ENCODE results near the gene HNRNPC. TPM values are rescaled to one million over a fixed set of nuclear protein-coding genes. Genes with fewer than 3 reads are reported as not detected.

Gene HNRNPC
- total and polyA plus RNA-seq, 2 of the 8 experiments (the other 6 are each of a cell fraction or from before 2014, with no cell fraction given), result 781 to 1,207 TPM

- H3K23ac ChIP-seq (ENCODE audit: insufficient read length), result peak overlapping the region; percentile 32
- no peak overlapping the region for H3K56ac ChIP-seq (replicated peaks; ENCODE audit: insufficient read length, low read depth, low read length)
- H3K27me3 ChIP-seq (replicated peaks in 1 of 4; ENCODE audit: control insufficient read depth in 3 of 4, extremely low read depth in 1 of 4, insufficient read depth in 3 of 4, low read length in 3 of 4), result no peaks in the 10 kb centered on the region
- H2BK20ac ChIP-seq (ENCODE audit: low read length), result no peak overlapping the region
- WGBS, 2 experiments (ENCODE audit: extremely low coverage in 1 of 2, insufficient coverage in 1 of 2, insufficient read length in 1 of 2, insufficient replicate concordance in 2 of 2, low coverage in 1 of 2, low lambda C conversion rate in 2 of 2, missing lambda C conversion rate in 1 of 2), result 95% methylated on average over 8 of the region's 8 CpGs; no CpG with 5 or more reads in 1 of the 2 experiments
- H3K4me3 ChIP-seq (ENCODE audit: extremely low read depth in 1 of 4, insufficient read depth in 2 of 4, low read depth in 3 of 4, low read length in 4 of 4), result no peak overlapping the region
- H3K14ac ChIP-seq (ENCODE audit: insufficient read length), result no peak overlapping the region
- H4K91ac ChIP-seq (replicated peaks; ENCODE audit: insufficient read length, low read length), result no peak overlapping the region
- no peak overlapping the region for H3K4me2 ChIP-seq (ENCODE audit: insufficient read depth in 1 of 2, low read depth in 2 of 2, low read length in 2 of 2)
- no peaks in the 10 kb centered on the region for H3K79me2 ChIP-seq (ENCODE audit: control insufficient read depth in 1 of 2, insufficient read depth in 2 of 2, low read length in 2 of 2)
- H2BK15ac ChIP-seq (ENCODE audit: low read length), result no peak overlapping the region
- H3K27ac ChIP-seq (ENCODE audit: low read depth, low read length), result no peak overlapping the region
- H3K4ac ChIP-seq (replicated peaks; ENCODE audit: insufficient read length, low read depth, low read length), result no peak overlapping the region
- no peak overlapping the region for H4K8ac ChIP-seq (ENCODE audit: extremely low read depth, insufficient read depth, low read length)
- no peaks in the 10 kb centered on the region for H3K23me2 ChIP-seq (ENCODE audit: low read depth, low read length)
- POLR2A ChIA-PET (ENCODE audit: partially characterized antibody), result interaction anchor here (0.8 to 1.4 kb wide), 2 partner anchors 11 to 97 kb away, joined by 3 read pairs; no protein-coding TSS in a partner anchor
- no peaks in the 10 kb centered on the region for H3K36me3 ChIP-seq (ENCODE audit: control insufficient read depth in 2 of 4, insufficient read depth in 4 of 4, low read length in 3 of 4)
- no peaks in the 10 kb centered on the region for H4K20me1 ChIP-seq (replicated peaks in 1 of 2; ENCODE audit: control insufficient read depth in 1 of 2, insufficient read depth in 2 of 2, low read length in 2 of 2)
- FAIRE-seq (no peak), DNase-seq (ENCODE audit: low read depth in 1 of 2, low spot score in 2 of 2) (no peak)
- CTCF ChIA-PET (ENCODE audit: partially characterized antibody), result no interaction called here
- H2BK5ac ChIP-seq (ENCODE audit: low read depth, low read length), result no peak overlapping the region
- H2AK5ac ChIP-seq (ENCODE audit: low read depth, low read length), result no peak overlapping the region
- H3K79me1 ChIP-seq (ENCODE audit: low read depth, low read length), result no peaks in the 10 kb centered on the region
- no peak overlapping the region for H2BK120ac ChIP-seq (replicated peaks; ENCODE audit: low read depth, low read length)
- H3K4me1 ChIP-seq (replicated peaks in 1 of 4; ENCODE audit: control insufficient read depth in 3 of 4, insufficient read depth in 4 of 4, low read length in 3 of 4), result no peaks in the 10 kb centered on the region
- H2BK12ac ChIP-seq (ENCODE audit: low read depth, low read length), result no peak overlapping the region
- H3K9ac ChIP-seq (replicated peaks in 1 of 4; ENCODE audit: extremely low read depth in 1 of 4, low read depth in 3 of 4, low read length in 3 of 4), result no peak overlapping the region
- no peak overlapping the region for H3K18ac ChIP-seq (ENCODE audit: extremely low read depth, low read length)
- no peak overlapping the region for H4K5ac ChIP-seq (ENCODE audit: insufficient read length, low read depth, low read length)
- H3K9me3 ChIP-seq (ENCODE audit: insufficient read depth in 2 of 2, low read depth in 1 of 2, low read length in 1 of 2), result no peaks in the 10 kb centered on the region
- H2AFZ ChIP-seq (ENCODE audit: low read length), result no peak overlapping the region
Measured at GRCh38 chr14:21168055-21168454, 101.2 kb downstream of the HNRNPC start.

Measured in H1 (cell line).